ENCODE measurements around the gene SLC17A7. TPM values are rescaled to one million over a fixed set of nuclear protein-coding genes. Genes with fewer than 3 reads are reported as not detected.

The SLC17A7 gene
- total and polyA plus RNA-seq, 2 of the 4 experiments (the other 2 are of a cell fraction): 0.03 TPM; not detected in 1

GRCh38 chr19:49470615-49470978 is 29.3 kb upstream of the SLC17A7 start:
- BruUV-seq (replicated peaks): no TSS peak
- no peak overlapping the region for H3K4ac ChIP-seq (ENCODE audit: low read depth, low read length)
- H2BK5ac ChIP-seq (ENCODE audit: low read depth, low read length, poor library complexity, severe bottlenecking): no peak overlapping the region
- no peak for ATAC-seq (ENCODE audit: low read depth)
- TF ChIP-seq CTCF (conservative IDR thresholded peaks at IDR 0.05; ENCODE audit: low read depth, low read length) (no peak), CEBPB (IDR thresholded peaks at IDR 0.05; ENCODE audit: low read depth, low read length) (no peak), MXI1 (IDR thresholded peaks at IDR 0.05; ENCODE audit: borderline replicate concordance, low read depth, low read length) (no peak)
- no peak overlapping the region for H2BK120ac ChIP-seq (ENCODE audit: low read depth, low read length)
- H4K20me1 ChIP-seq (ENCODE audit: insufficient read depth, low read length): no peaks in the 10 kb centered on the region
- no peak overlapping the region for H3K18ac ChIP-seq (ENCODE audit: low read depth, low read length)
- H2AK5ac ChIP-seq (ENCODE audit: low read depth, low read length): no peak overlapping the region
- H2BK15ac ChIP-seq (ENCODE audit: low read depth, low read length): no peak overlapping the region
- H2AK9ac ChIP-seq (replicated peaks; ENCODE audit: low read depth, low read length, poor library complexity): no peak overlapping the region
- H4K8ac ChIP-seq (ENCODE audit: low read depth in 2 of 2, low read length in 2 of 2): no peak overlapping the region
- DNase-seq: no peak
- H3K4me1 ChIP-seq (ENCODE audit: control insufficient read depth, insufficient read depth, low read length): peaks cover 12% of the 10 kb centered on the region; the same call in 1 of the 2 replicates
- no peaks in the 10 kb centered on the region for H3K27me3 ChIP-seq (ENCODE audit: control insufficient read depth, insufficient read depth, low read length)
- no peak overlapping the region for H3K14ac ChIP-seq (replicated peaks; ENCODE audit: low read depth, low read length)
- no peak overlapping the region for H2BK20ac ChIP-seq (ENCODE audit: low read depth, low read length)
- no peak overlapping the region for H3K27ac ChIP-seq (ENCODE audit: insufficient read depth, low read length)
- intact Hi-C loops (cut with micrococcal nuclease): no loop called here
- no peak overlapping the region for H3K4me2 ChIP-seq (ENCODE audit: low read depth, low read length)
- ChIA-PET POLR2A (ENCODE audit: unreplicated experiment) (interaction anchor here (0.6 kb wide), 2 partner anchors 57 to 390 kb away, joined by 3 to 5 read pairs; partner anchors contain the start of gene RCN3), CTCF (no interaction called here)
- no peak overlapping the region for H3K56ac ChIP-seq (ENCODE audit: extremely low read depth, insufficient read depth, low read length)
- H3K9me3 ChIP-seq (ENCODE audit: control insufficient read depth, insufficient read depth, low read length): no peaks in the 10 kb centered on the region
- H3K36me3 ChIP-seq (ENCODE audit: control insufficient read depth, insufficient read depth, low read length): peaks cover 3% of the 10 kb centered on the region; the same call in 1 of the 2 replicates
- peaks cover 0 to 8% of the 10 kb centered on the region in 2 experiments; a peak in 2 of 4 replicates for H3K79me1 ChIP-seq (ENCODE audit: low read depth in 1 of 2, low read length in 2 of 2)
- H3K9me1 ChIP-seq (ENCODE audit: insufficient read depth, low read length): peaks cover 14% of the 10 kb centered on the region; the same call in 1 of the 2 replicates
- in situ Hi-C loops (cut with MboI; ENCODE audit: low sequenced_read_pairs): no loop called here
- H2AFZ ChIP-seq (replicated peaks; ENCODE audit: low read length, poor library complexity): no peak overlapping the region
- no peak overlapping the region for H3K9ac ChIP-seq (ENCODE audit: low read depth, low read length)
- H3K23ac ChIP-seq (ENCODE audit: low read depth, low read length): no peak overlapping the region
- H4K5ac ChIP-seq (ENCODE audit: low read depth, low read length): no peak overlapping the region
- no CpG with 5 or more reads among the region's 8 CpGs for WGBS, 2 experiments (ENCODE audit: extremely low coverage in 2 of 2, insufficient read length in 1 of 2)
- H4K91ac ChIP-seq (ENCODE audit: insufficient read depth, low read depth, low read length): no peak overlapping the region
- dilution Hi-C loops (cut with HindIII; ENCODE audit: low sequenced_read_pairs, unreplicated experiment): no loop called here
- H3K4me3 ChIP-seq (ENCODE audit: insufficient read depth, low read depth, low read length): no peak overlapping the region

Data from IMR-90 (cell line).